Fibroblast of lung (primary cell): ENCODE results near the gene BET1. TPM values are rescaled to one million over a fixed set of nuclear protein-coding genes. Genes with fewer than 3 reads are reported as not detected.

ENCODE experiments used
- DNase-seq, 2 donors: peaks; one replicate each; pipeline versions ENCODE4 v3.0.0 to v3.0.0-alpha.2; 2010; ENCODE audit warnings: low read depth in 2 of 2
- H2AFZ ChIP-seq: 2 replicates; pipeline ENCODE4 v1.5.1; 2012; ENCODE audit warnings: low read length, control low read depth, inconsistent platforms
- H3K27ac ChIP-seq: 2 replicates; pipeline ENCODE4 v1.5.1; 2011; ENCODE audit warnings: low read length, control low read depth; ENCODE audit not compliant: insufficient read depth
- H3K27me3 ChIP-seq: 2 replicates; pipeline ENCODE4 v1.5.1; 2011; ENCODE audit warnings: mild to moderate bottlenecking, low read length; ENCODE audit not compliant: control insufficient read depth, insufficient read depth
- H3K36me3 ChIP-seq: 2 replicates; pipeline ENCODE4 v1.5.1; 2011; ENCODE audit warnings: low read length; ENCODE audit not compliant: control insufficient read depth, insufficient read depth
- H3K4me1 ChIP-seq: 2 replicates; pipeline ENCODE4 v1.5.1; 2011; ENCODE audit warnings: low read length; ENCODE audit not compliant: control insufficient read depth, insufficient read depth; ENCODE audit errors: extremely low read depth
- H3K4me2 ChIP-seq: 2 replicates; pipeline ENCODE4 v1.5.1; 2011; ENCODE audit warnings: low read length, control low read depth; ENCODE audit not compliant: insufficient read depth; ENCODE audit errors: extremely low read depth
- H3K4me3 ChIP-seq, 4 experiments: fragments of 200-600 bp in 1 of 4; sonication (generic) in 1 of 4; replicated peaks in 1 of 4; 2 replicates each; pipeline ENCODE4 v1.5.1; 2011 to 2016; ENCODE audit warnings: low read length in 4 of 4, low read depth in 3 of 4, mild to moderate bottlenecking in 3 of 4, control low read depth in 2 of 4, inconsistent platforms in 1 of 4, mixed read lengths in 1 of 4; ENCODE audit not compliant: insufficient read depth in 1 of 4; ENCODE audit errors: control extremely low read depth in 1 of 4
- H3K79me2 ChIP-seq: 2 replicates; pipeline ENCODE4 v1.5.1; 2012; ENCODE audit warnings: mild to moderate bottlenecking, low read length, inconsistent platforms; ENCODE audit not compliant: control insufficient read depth, insufficient read depth
- H3K9ac ChIP-seq: 2 replicates; pipeline ENCODE4 v1.5.1; 2011; ENCODE audit warnings: mild to moderate bottlenecking, low read length, control low read depth; ENCODE audit not compliant: insufficient read depth
- H3K9me3 ChIP-seq: 2 replicates; pipeline ENCODE4 v1.5.1; 2012; ENCODE audit warnings: low read depth, low read length; ENCODE audit not compliant: control insufficient read depth, insufficient read depth
- H4K20me1 ChIP-seq: 2 replicates; pipeline ENCODE4 v1.5.1; 2011; ENCODE audit warnings: low read length; ENCODE audit not compliant: control insufficient read depth, insufficient read depth; ENCODE audit errors: extremely low read depth
- CTCF ChIP-seq, 2 donors: IDR thresholded peaks in 1 of 2; conservative IDR thresholded peaks in 1 of 2; 1 replicate in 1 of 2; 2 replicates in 1 of 2; pipeline ENCODE4 v1.5.1; 2011 to 2012; ENCODE audit warnings: low read length in 2 of 2, control low read depth in 1 of 2, inconsistent platforms in 1 of 2, low read depth in 1 of 2, mild to moderate bottlenecking in 1 of 2
- EZH2 ChIP-seq: IDR thresholded peaks from 2 replicates; pipeline ENCODE4 v1.5.1; 2012; ENCODE audit warnings: low read length, control low read depth, mild to moderate bottlenecking; ENCODE audit errors: missing control alignments
- polyA plus RNA-seq, 2 donors: library from polyadenylated mRNA; depleted of rRNA in 1 of 2; stranded (reverse) in 1 of 2; unstranded in 1 of 2; fragments of >200 nt; gene quantifications; 2 replicates each; pipeline ENCODE4 v1.2.1, GENCODE V29; 2011 to 2012; ENCODE audit warnings: missing spikeins in 1 of 2
- total RNA-seq: library from RNA; depleted of rRNA; stranded (reverse); fragments of >200 nt; gene quantifications from 2 replicates; pipeline ENCODE4 v1.2.1, GENCODE V29; 2014

Gene BET1
- total and polyA plus RNA-seq, 2 donors (not counting 1 experiment from before 2014, with no cell fraction given), result 40.3 to 52.5 TPM

- Histone ChIP-seq H3K4me2 (no peak overlapping the region), H3K4me1 (peaks cover 4% of the 10 kb centered on the region), H3K9ac (no peak overlapping the region), H3K79me2 (no peaks in the 10 kb centered on the region), H3K4me3 (no peak overlapping the region), H3K27ac (no peak overlapping the region), H2AFZ (no peak overlapping the region), H4K20me1 (no peaks in the 10 kb centered on the region), H3K9me3 (no peaks in the 10 kb centered on the region), H3K27me3 (no peaks in the 10 kb centered on the region), H3K36me3 (no peaks in the 10 kb centered on the region)
- TF ChIP-seq CTCF (conservative IDR thresholded peaks at IDR 0.05 in 1 of 2, IDR thresholded peaks at IDR 0.05 in 1 of 2; ENCODE audit: low read depth in 1 of 2, low read length in 2 of 2) (no peak), EZH2 (no peak)
- DNase-seq, result no peak
Observed at GRCh38 chr7:94040254-94040653, 36.1 kb upstream of the BET1 start.

GRCh38 chr7:94039368-94040035 lies 35.3 kb upstream of the BET1 start:
- Histone ChIP-seq H3K9ac (no peak overlapping the region), H3K36me3 (no peaks in the 10 kb centered on the region), H3K4me3 (no peak overlapping the region), H3K27me3 (no peaks in the 10 kb centered on the region), H4K20me1 (no peaks in the 10 kb centered on the region), H3K27ac (no peak overlapping the region), H2AFZ (no peak overlapping the region), H3K4me1 (peaks cover 4% of the 10 kb centered on the region), H3K4me2 (no peak overlapping the region), H3K79me2 (no peaks in the 10 kb centered on the region), H3K9me3 (no peaks in the 10 kb centered on the region)
- DNase-seq, result no peak
- TF ChIP-seq EZH2 (no peak), CTCF (conservative IDR thresholded peaks at IDR 0.05 in 1 of 2, IDR thresholded peaks at IDR 0.05 in 1 of 2; ENCODE audit: low read depth in 1 of 2, low read length in 2 of 2) (no peak)

GRCh38 chr7:94031865-94032264 lies 27.7 kb upstream of the BET1 start:
- no peaks in the 10 kb centered on the region for H3K27me3 ChIP-seq

More at GRCh38 chr7:94031865-94032264, 27.7 kb upstream of the BET1 start:
- no peak for DNase-seq
- H3K79me2 ChIP-seq, result no peaks in the 10 kb centered on the region
- no peaks in the 10 kb centered on the region for H3K36me3 ChIP-seq
- H3K9ac ChIP-seq, result no peak overlapping the region
- no peaks in the 10 kb centered on the region for H3K4me1 ChIP-seq
- no peak overlapping the region for H2AFZ ChIP-seq
- no peaks in the 10 kb centered on the region for H3K9me3 ChIP-seq
- no peak overlapping the region for H3K4me2 ChIP-seq
- TF ChIP-seq CTCF (conservative IDR thresholded peaks at IDR 0.05 in 1 of 2, IDR thresholded peaks at IDR 0.05 in 1 of 2; ENCODE audit: low read depth in 1 of 2, low read length in 2 of 2) (no peak), EZH2 (no peak)
- no peak overlapping the region for H3K27ac ChIP-seq
- no peak overlapping the region for H3K4me3 ChIP-seq
- H4K20me1 ChIP-seq, result no peaks in the 10 kb centered on the region
